ENCODE measurements around the gene VTCN1. TPM values are rescaled to one million over a fixed set of nuclear protein-coding genes. Genes with fewer than 3 reads are reported as not detected.

The VTCN1 gene
- total RNA-seq, 8 experiments from 2014 or later: 0.22 to 2.0 (median 0.43) TPM; not detected in 2

GRCh38 chr1:117147341-117147831 is 63.3 kb downstream of the VTCN1 start:
- H3K4me1 ChIP-seq (replicated peaks in 1 of 2): peaks cover 32 to 34% of the 10 kb centered on the region in 2 donors
- H3K4me3 ChIP-seq: no peak overlapping the region
- in situ Hi-C loops (cut with MboI; ENCODE audit: low pct_unique_long_range_greater_than_20kb in 2 of 9, low sequenced_read_pairs in 9 of 9, unreplicated experiment in 9 of 9): loop anchor here in 1 of 9 experiments (25.0 kb wide), 1 partner anchor 140 kb away; no protein-coding TSS in a partner anchor
- WGBS, 10 experiments: 50 to 90% (median 70%) methylated on average over 1 to 4 of the region's 4 CpGs
- ATAC-seq (replicated peaks in 6 of 8): peak in 5 of 8 experiments; percentile 42 to 55 (median 45)
- H3K27ac ChIP-seq: peak overlapping the region in 1 of 2 donors; percentile 30

- Histone ChIP-seq H3K4me3 (no peak overlapping the region), H3K4me1 (replicated peaks in 1 of 2) (peaks cover 32 to 34% of the 10 kb centered on the region in 2 donors), H3K27ac (peak overlapping the region; percentile 33 to 58)
- WGBS, 10 experiments: 33 to 95% (median 74%) methylated on average over 1 to 8 of the region's 8 CpGs
- in situ Hi-C loops (cut with MboI; ENCODE audit: low pct_unique_long_range_greater_than_20kb in 2 of 9, low sequenced_read_pairs in 9 of 9, unreplicated experiment in 9 of 9): loop anchor here in 1 of 9 experiments (25.0 kb wide), 1 partner anchor 141 kb away; no protein-coding TSS in a partner anchor
- ATAC-seq (replicated peaks in 6 of 8): peak; percentile 82 to 95 (median 88)
These were observed 64.0 kb downstream of the VTCN1 start for GRCh38 chr1:117146575-117147340.

GRCh38 chr1:117146072-117146471 is 64.7 kb downstream of the VTCN1 start:
- WGBS, 10 experiments: 61 to 100% (median 84%) methylated on average over 1 to 2 of the region's 2 CpGs; no CpG with 5 or more reads in 2 of the 10 experiments
- ATAC-seq (replicated peaks in 6 of 8): peak in 3 of 8 experiments; percentile 10 to 37 (median 34)
- H3K4me3 ChIP-seq: no peak overlapping the region
- H3K4me1 ChIP-seq (replicated peaks in 1 of 2): peaks cover 32 to 34% of the 10 kb centered on the region in 2 donors
- no peak overlapping the region for H3K27ac ChIP-seq
- in situ Hi-C loops (cut with MboI; ENCODE audit: low pct_unique_long_range_greater_than_20kb in 2 of 9, low sequenced_read_pairs in 9 of 9, unreplicated experiment in 9 of 9): loop anchor here in 1 of 9 experiments (25.0 kb wide), 1 partner anchor 141 kb away; no protein-coding TSS in a partner anchor

- WGBS, 10 experiments: 55 to 100% (median 100%) methylated on average over 1 to 3 of the region's 3 CpGs; no CpG with 5 or more reads in 3 of the 10 experiments
- H3K4me1 ChIP-seq (replicated peaks in 1 of 2): peaks cover 28 to 31% of the 10 kb centered on the region in 2 donors
- ATAC-seq (replicated peaks in 6 of 8): no peak
- H3K27ac ChIP-seq: no peak overlapping the region
- in situ Hi-C loops (cut with MboI; ENCODE audit: low pct_unique_long_range_greater_than_20kb in 2 of 9, low sequenced_read_pairs in 9 of 9, unreplicated experiment in 9 of 9): loop anchor here in 1 of 9 experiments (25.0 kb wide), 1 partner anchor 143 kb away; no protein-coding TSS in a partner anchor
- H3K4me3 ChIP-seq: no peak overlapping the region
These were observed 66.9 kb downstream of the VTCN1 start for GRCh38 chr1:117143871-117144270.

GRCh38 chr1:117143172-117143571 is 67.6 kb downstream of the VTCN1 start:
- H3K27ac ChIP-seq: no peak overlapping the region
- H3K4me3 ChIP-seq: no peak overlapping the region
- in situ Hi-C loops (cut with MboI; ENCODE audit: low pct_unique_long_range_greater_than_20kb in 2 of 9, low sequenced_read_pairs in 9 of 9, unreplicated experiment in 9 of 9): loop anchor here in 1 of 9 experiments (25.0 kb wide), 1 partner anchor 144 kb away; no protein-coding TSS in a partner anchor
- peaks cover 21 to 24% of the 10 kb centered on the region in 2 donors for H3K4me1 ChIP-seq (replicated peaks in 1 of 2)
- ATAC-seq (replicated peaks in 6 of 8): no peak

GRCh38 chr1:117142200-117142599 is 68.5 kb downstream of the VTCN1 start:
- no peak overlapping the region for H3K27ac ChIP-seq
- H3K4me3 ChIP-seq: no peak overlapping the region
- WGBS, 10 experiments: 17 to 100% (median 94%) methylated on average over 1 to 2 of the region's 2 CpGs; no CpG with 5 or more reads in 3 of the 10 experiments
- peaks cover 12 to 15% of the 10 kb centered on the region in 2 donors for H3K4me1 ChIP-seq (replicated peaks in 1 of 2)
- no peak for ATAC-seq (replicated peaks in 6 of 8)
- in situ Hi-C loops (cut with MboI; ENCODE audit: low pct_unique_long_range_greater_than_20kb in 2 of 9, low sequenced_read_pairs in 9 of 9, unreplicated experiment in 9 of 9): loop anchor here in 1 of 9 experiments (25.0 kb wide), 1 partner anchor 145 kb away; no protein-coding TSS in a partner anchor

GRCh38 chr1:117138561-117138960 is 72.2 kb downstream of the VTCN1 start:
- in situ Hi-C loops (cut with MboI; ENCODE audit: low pct_unique_long_range_greater_than_20kb in 2 of 9, low sequenced_read_pairs in 9 of 9, unreplicated experiment in 9 of 9): loop anchor here in 1 of 9 experiments (25.0 kb wide), 1 partner anchor 149 kb away; no protein-coding TSS in a partner anchor

GRCh38 chr1:117138106-117138505 is 72.6 kb downstream of the VTCN1 start:
- in situ Hi-C loops (cut with MboI; ENCODE audit: low pct_unique_long_range_greater_than_20kb in 2 of 9, low sequenced_read_pairs in 9 of 9, unreplicated experiment in 9 of 9): loop anchor here in 1 of 9 experiments (25.0 kb wide), 1 partner anchor 149 kb away; no protein-coding TSS in a partner anchor
- Histone ChIP-seq H3K27ac (no peak overlapping the region), H3K4me1 (replicated peaks in 1 of 2) (peaks cover 0 to 4% of the 10 kb centered on the region in 2 donors), H3K4me3 (no peak overlapping the region)
- WGBS, 10 experiments: 38 to 100% (median 92%) methylated on average over 1 to 3 of the region's 3 CpGs; no CpG with 5 or more reads in 3 of the 10 experiments
- ATAC-seq (replicated peaks in 6 of 8): no peak

More at GRCh38 chr1:117138561-117138960, 72.2 kb downstream of the VTCN1 start:
- no peak overlapping the region for H3K27ac ChIP-seq
- H3K4me3 ChIP-seq: no peak overlapping the region
- ATAC-seq (replicated peaks in 6 of 8): no peak
- 75 to 100% (median 89%) methylated on average over 1 of the region's 1 CpG; no CpG with 5 or more reads in 3 of the 10 experiments for WGBS, 10 experiments
- H3K4me1 ChIP-seq (replicated peaks in 1 of 2): peaks cover 0 to 4% of the 10 kb centered on the region in 2 donors

GRCh38 chr1:117137281-117137855 is 73.4 kb downstream of the VTCN1 start:
- Histone ChIP-seq H3K4me3 (no peak overlapping the region), H3K4me1 (replicated peaks in 1 of 2) (peaks cover 0 to 4% of the 10 kb centered on the region in 2 donors), H3K27ac (no peak overlapping the region)
- 50 to 100% (median 85%) methylated on average over 1 to 3 of the region's 3 CpGs for WGBS, 10 experiments
- ATAC-seq (replicated peaks in 6 of 8): no peak
- in situ Hi-C loops (cut with MboI; ENCODE audit: low pct_unique_long_range_greater_than_20kb in 2 of 9, low sequenced_read_pairs in 9 of 9, unreplicated experiment in 9 of 9): loop anchor here in 1 of 9 experiments (25.0 kb wide), 1 partner anchor 150 kb away; no protein-coding TSS in a partner anchor

GRCh38 chr1:117136749-117137148 is 74.0 kb downstream of the VTCN1 start:
- in situ Hi-C loops (cut with MboI; ENCODE audit: low pct_unique_long_range_greater_than_20kb in 2 of 9, low sequenced_read_pairs in 9 of 9, unreplicated experiment in 9 of 9): loop anchor here in 1 of 9 experiments (25.0 kb wide), 1 partner anchor 151 kb away; no protein-coding TSS in a partner anchor
- Histone ChIP-seq H3K4me1 (replicated peaks in 1 of 2) (peaks cover 0 to 4% of the 10 kb centered on the region in 2 donors), H3K27ac (no peak overlapping the region), H3K4me3 (no peak overlapping the region)
- 29 to 100% (median 37%) methylated on average over 1 of the region's 2 CpGs; no CpG with 5 or more reads in 6 of the 10 experiments for WGBS, 10 experiments
- ATAC-seq (replicated peaks in 6 of 8): no peak

- H3K4me3 ChIP-seq: no peak overlapping the region
- no peak for ATAC-seq (replicated peaks in 6 of 8)
- 44 to 90% (median 79%) methylated on average over 1 to 2 of the region's 2 CpGs for whole genome bisulfite sequencing, 10 experiments
These were observed 75.4 kb downstream of the VTCN1 start for GRCh38 chr1:117135329-117135728.

GRCh38 chr1:117130526-117130925 is 80.2 kb downstream of the VTCN1 start:
- Histone ChIP-seq H3K27ac (no peak overlapping the region), H3K4me1 (replicated peaks in 1 of 2) (peaks cover 2 to 8% of the 10 kb centered on the region in 2 donors), H3K4me3 (no peak overlapping the region)
- 49 to 100% (median 90%) methylated on average over 2 to 4 of the region's 4 CpGs for WGBS, 10 experiments
- in situ Hi-C loops (cut with MboI; ENCODE audit: low pct_unique_long_range_greater_than_20kb in 2 of 9, low sequenced_read_pairs in 9 of 9, unreplicated experiment in 9 of 9): loop anchor here in 1 of 9 experiments (25.0 kb wide), 1 partner anchor 157 kb away; no protein-coding TSS in a partner anchor
- no peak for ATAC-seq (replicated peaks in 6 of 8)

More at GRCh38 chr1:117135329-117135728, 75.4 kb downstream of the VTCN1 start:
- H3K27ac ChIP-seq: no peak overlapping the region
- peaks cover 0 to 4% of the 10 kb centered on the region in 2 donors for H3K4me1 ChIP-seq (replicated peaks in 1 of 2)
- in situ Hi-C loops (cut with MboI; ENCODE audit: low pct_unique_long_range_greater_than_20kb in 2 of 9, low sequenced_read_pairs in 9 of 9, unreplicated experiment in 9 of 9): loop anchor here in 1 of 9 experiments (25.0 kb wide), 1 partner anchor 152 kb away; no protein-coding TSS in a partner anchor
